Measurements from ENCODE around the gene GLDC.

GLDC gene

GRCh38 chr9:6512085-6512657 is 133.4 kb downstream of the GLDC start:
- TF ChIP-seq REST (IDR thresholded peaks at IDR 0.05; ENCODE audit: insufficient read depth in 1 of 2, low read depth in 2 of 2, low read length in 2 of 2): no peak
- no peak for TF ChIP-seq POLR2AphosphoS5 (IDR thresholded peaks at IDR 0.05; ENCODE audit: low read depth, low read length)
- no peak for TF ChIP-seq TAF1 (IDR thresholded peaks at IDR 0.05; ENCODE audit: borderline replicate concordance, insufficient read depth, low read length)
- TF ChIP-seq SIN3A (IDR thresholded peaks at IDR 0.05; ENCODE audit: borderline replicate concordance, insufficient read depth, low read length): no peak
- no peak for TF ChIP-seq FOXP2 (optimal IDR thresholded peaks at IDR 0.05; ENCODE audit: borderline replicate concordance, extremely low read depth, extremely low read length, insufficient read depth)

- TF ChIP-seq FOXP2 (optimal IDR thresholded peaks at IDR 0.05; ENCODE audit: borderline replicate concordance, extremely low read depth, extremely low read length, insufficient read depth) (no peak), SIN3A (IDR thresholded peaks at IDR 0.05; ENCODE audit: borderline replicate concordance, insufficient read depth, low read length) (no peak), REST (IDR thresholded peaks at IDR 0.05; ENCODE audit: insufficient read depth in 1 of 2, low read depth in 2 of 2, low read length in 2 of 2) (no peak), TAF1 (IDR thresholded peaks at IDR 0.05; ENCODE audit: borderline replicate concordance, insufficient read depth, low read length) (no peak), POLR2AphosphoS5 (IDR thresholded peaks at IDR 0.05; ENCODE audit: low read depth, low read length) (no peak)
Observed at GRCh38 chr9:6506571-6506970, 139.0 kb downstream of the GLDC start.

GRCh38 chr9:6502399-6502798 is 143.1 kb downstream of the GLDC start:
- TF ChIP-seq FOXP2 (optimal IDR thresholded peaks at IDR 0.05; ENCODE audit: borderline replicate concordance, extremely low read depth, extremely low read length, insufficient read depth) (no peak), REST (IDR thresholded peaks at IDR 0.05; ENCODE audit: insufficient read depth in 1 of 2, low read depth in 2 of 2, low read length in 2 of 2) (no peak), POLR2AphosphoS5 (IDR thresholded peaks at IDR 0.05; ENCODE audit: low read depth, low read length) (no peak), SIN3A (IDR thresholded peaks at IDR 0.05; ENCODE audit: borderline replicate concordance, insufficient read depth, low read length) (no peak), TAF1 (IDR thresholded peaks at IDR 0.05; ENCODE audit: borderline replicate concordance, insufficient read depth, low read length) (no peak)

DNA sequence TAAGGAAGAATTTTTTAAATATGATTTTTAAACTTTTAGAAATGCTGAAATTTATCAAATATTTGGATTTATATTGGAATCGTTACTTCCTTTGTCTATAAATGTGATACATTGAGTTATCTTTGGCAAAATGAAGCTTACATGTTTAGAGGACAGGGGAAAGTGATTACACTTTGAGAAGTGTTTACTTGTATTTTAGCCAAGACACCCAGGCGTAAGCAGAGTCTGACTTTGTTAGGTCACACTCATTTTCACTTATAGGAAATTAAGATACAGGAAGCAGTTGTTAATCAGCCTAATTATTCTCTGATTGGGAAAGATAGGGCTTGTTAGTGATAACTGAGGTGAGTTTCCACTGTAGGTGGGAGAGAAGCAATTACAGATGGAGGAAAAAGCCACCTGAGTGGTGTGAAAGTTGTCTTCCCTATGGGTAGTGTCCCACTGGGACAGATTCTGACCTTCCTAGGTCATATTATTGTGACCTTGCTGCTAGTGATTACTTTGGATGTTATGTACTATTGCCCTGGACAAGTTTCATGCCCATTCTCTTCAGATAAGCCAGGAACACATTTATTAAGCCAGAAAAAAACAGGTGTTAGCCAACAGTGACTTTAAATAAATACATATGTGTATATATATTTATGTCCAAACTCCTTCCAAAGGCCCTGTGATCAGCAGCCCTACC is 143.9 kb downstream of the GLDC start:
- no peak for TF ChIP-seq REST (IDR thresholded peaks at IDR 0.05; ENCODE audit: insufficient read depth in 1 of 2, low read depth in 2 of 2, low read length in 2 of 2)
- no peak for TF ChIP-seq TAF1 (IDR thresholded peaks at IDR 0.05; ENCODE audit: borderline replicate concordance, insufficient read depth, low read length)
- TF ChIP-seq SIN3A (IDR thresholded peaks at IDR 0.05; ENCODE audit: borderline replicate concordance, insufficient read depth, low read length): no peak
- no peak for TF ChIP-seq FOXP2 (optimal IDR thresholded peaks at IDR 0.05; ENCODE audit: borderline replicate concordance, extremely low read depth, extremely low read length, insufficient read depth)
- TF ChIP-seq POLR2AphosphoS5 (IDR thresholded peaks at IDR 0.05; ENCODE audit: low read depth, low read length): no peak
